Measurements from ENCODE around the gene IRAK4.

Gene IRAK4

DNA sequence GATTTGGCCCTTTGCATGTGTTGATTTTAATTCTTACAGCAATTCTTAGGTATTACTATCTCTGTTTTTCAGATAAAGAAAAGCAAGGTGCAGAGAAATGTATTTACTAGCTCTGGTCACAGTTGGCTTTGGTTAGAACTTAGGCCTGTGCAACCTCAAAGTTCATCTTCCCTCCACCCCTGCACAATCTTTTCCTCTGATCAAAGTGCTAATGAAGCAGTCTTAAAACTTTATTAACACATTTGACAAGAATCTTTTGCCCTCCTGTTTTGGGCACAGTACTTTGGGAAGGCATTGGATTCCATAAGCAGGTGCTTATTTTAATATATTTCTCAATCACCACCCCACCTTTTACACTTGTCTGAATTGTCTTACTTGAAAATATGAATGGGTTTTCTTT, 2.7 kb downstream of the IRAK4 start:
- in situ Hi-C loops (cut with HindIII; ENCODE audit: low pct_ligation_motif_present, low pct_unique_long_range_greater_than_20kb, low sequenced_read_pairs): no loop called here
- no peak for DNase-seq

DNA sequence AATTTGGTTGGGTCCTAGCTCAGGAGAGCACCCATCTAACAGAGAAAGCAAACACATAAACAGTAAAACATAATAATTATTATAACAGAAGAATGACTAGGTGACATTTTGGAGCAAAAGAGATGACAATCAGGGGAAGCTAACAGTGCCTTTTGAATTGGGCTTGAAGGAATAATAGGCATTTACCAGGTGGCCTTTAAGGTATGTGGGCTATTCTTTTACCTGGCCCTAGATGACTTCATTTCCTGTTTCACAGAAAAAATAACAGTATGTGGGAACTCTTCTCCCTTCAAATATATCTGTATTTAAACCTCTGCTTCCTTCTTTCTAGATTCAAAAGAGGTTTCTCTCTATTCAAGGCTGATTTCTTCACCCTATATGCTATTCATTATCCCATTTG, 3.8 kb downstream of the IRAK4 start:
- no peak for DNase-seq

DNA sequence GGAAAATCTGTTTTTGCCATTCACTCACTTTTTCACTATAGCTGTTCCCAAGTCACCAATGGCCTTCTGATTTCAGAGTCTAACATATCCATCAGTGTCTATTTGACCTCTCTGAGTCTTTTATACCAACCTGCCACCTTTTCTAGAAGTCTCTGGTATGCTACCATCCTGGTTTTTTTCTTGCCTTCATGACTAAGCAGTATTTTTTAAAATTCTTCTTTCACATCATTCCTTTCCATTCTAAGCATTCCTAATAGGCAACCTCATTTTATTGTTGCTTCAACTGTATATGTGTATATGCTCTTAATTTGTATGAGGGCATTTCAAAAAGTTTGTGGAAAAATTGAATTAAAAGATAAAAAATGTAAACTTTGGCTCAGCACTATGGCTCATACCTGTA, 5.0 kb downstream of the IRAK4 start:
- in situ Hi-C loops (cut with HindIII; ENCODE audit: low pct_ligation_motif_present, low pct_unique_long_range_greater_than_20kb, low sequenced_read_pairs): no loop called here
- DNase-seq: no peak

More for the DNA sequence above, 3.8 kb downstream of the IRAK4 start:
- in situ Hi-C loops (cut with HindIII; ENCODE audit: low pct_ligation_motif_present, low pct_unique_long_range_greater_than_20kb, low sequenced_read_pairs): no loop called here

GRCh38 chr12:43764528-43764927, 5.8 kb downstream of the IRAK4 start:
- no peak for DNase-seq
- in situ Hi-C loops (cut with HindIII; ENCODE audit: low pct_ligation_motif_present, low pct_unique_long_range_greater_than_20kb, low sequenced_read_pairs): no loop called here

- in situ Hi-C loops (cut with HindIII; ENCODE audit: low pct_ligation_motif_present, low pct_unique_long_range_greater_than_20kb, low sequenced_read_pairs): no loop called here
- DNase-seq: no peak
Measured at GRCh38 chr12:43766291-43766690, 7.5 kb downstream of the IRAK4 start.

DNA sequence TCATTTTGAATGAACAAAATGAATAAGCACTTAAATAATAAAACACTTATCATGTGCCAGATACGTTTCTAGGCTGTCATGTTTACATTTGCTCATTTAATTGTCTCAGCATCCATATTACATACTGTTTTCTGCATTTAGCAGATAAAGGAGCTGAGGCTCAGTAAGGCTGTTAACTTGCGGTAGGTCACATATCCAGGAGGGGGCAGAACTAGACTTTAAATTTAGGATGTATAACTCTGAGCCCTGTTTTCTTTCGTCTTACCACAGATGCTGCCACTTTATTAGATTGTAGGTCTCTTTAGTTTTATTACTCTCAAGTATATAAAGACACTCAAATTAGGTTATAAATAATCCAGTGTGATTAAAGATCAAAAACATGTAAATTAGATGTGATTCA, 17.7 kb downstream of the IRAK4 start:
- in situ Hi-C loops (cut with HindIII; ENCODE audit: low pct_ligation_motif_present, low pct_unique_long_range_greater_than_20kb, low sequenced_read_pairs): loop anchor here (10.0 kb wide), 1 partner anchor 108 kb away; no protein-coding TSS in a partner anchor
- DNase-seq: peak; percentile 62

DNA sequence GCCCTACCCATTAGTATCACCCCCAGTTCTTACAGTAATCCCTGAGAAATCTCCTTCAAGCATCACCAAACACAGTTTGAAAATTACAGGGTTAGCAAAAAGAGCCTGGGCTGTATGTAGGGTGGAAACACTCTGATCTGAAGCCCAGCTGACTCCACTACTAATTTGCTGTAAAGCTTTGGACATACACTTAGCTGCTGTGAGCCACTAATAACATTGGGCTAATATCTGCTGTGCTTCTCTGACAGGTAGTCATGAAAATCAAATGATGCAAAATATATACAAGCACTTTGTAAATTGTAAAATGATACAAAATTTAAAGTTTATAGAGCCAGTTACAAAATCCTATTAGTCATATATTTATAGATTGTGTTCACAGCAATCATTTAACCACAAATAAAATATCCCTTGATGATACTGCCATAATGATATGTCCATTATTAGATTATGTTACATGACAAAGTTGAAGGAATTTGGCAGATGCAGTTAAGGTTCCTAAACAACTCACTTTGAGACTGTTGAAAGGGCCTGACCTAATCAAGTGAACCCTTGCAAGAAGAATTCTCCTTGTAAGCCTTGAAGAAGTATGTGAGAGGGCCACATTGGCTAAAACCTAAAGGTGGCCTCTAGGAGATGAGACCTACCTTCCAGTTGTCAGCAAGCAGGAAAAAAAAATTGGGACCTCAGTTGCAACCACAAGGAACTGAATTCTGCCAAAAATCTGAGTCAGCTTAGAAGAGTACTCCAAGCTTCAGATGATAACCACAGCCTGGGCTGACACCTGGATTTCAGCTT, 28.3 kb downstream of the IRAK4 start:
- DNase-seq: no peak
- in situ Hi-C loops (cut with HindIII; ENCODE audit: low pct_ligation_motif_present, low pct_unique_long_range_greater_than_20kb, low sequenced_read_pairs): no loop called here

- DNase-seq: no peak
- in situ Hi-C loops (cut with HindIII; ENCODE audit: low pct_ligation_motif_present, low pct_unique_long_range_greater_than_20kb, low sequenced_read_pairs): no loop called here
Measured at GRCh38 chr12:43789941-43790340, 31.2 kb downstream of the IRAK4 start.

- in situ Hi-C loops (cut with HindIII; ENCODE audit: low pct_ligation_motif_present, low pct_unique_long_range_greater_than_20kb, low sequenced_read_pairs): no loop called here
- no peak for DNase-seq
Measured at GRCh38 chr12:43795716-43796280, 37.0 kb downstream of the IRAK4 start.

DNA sequence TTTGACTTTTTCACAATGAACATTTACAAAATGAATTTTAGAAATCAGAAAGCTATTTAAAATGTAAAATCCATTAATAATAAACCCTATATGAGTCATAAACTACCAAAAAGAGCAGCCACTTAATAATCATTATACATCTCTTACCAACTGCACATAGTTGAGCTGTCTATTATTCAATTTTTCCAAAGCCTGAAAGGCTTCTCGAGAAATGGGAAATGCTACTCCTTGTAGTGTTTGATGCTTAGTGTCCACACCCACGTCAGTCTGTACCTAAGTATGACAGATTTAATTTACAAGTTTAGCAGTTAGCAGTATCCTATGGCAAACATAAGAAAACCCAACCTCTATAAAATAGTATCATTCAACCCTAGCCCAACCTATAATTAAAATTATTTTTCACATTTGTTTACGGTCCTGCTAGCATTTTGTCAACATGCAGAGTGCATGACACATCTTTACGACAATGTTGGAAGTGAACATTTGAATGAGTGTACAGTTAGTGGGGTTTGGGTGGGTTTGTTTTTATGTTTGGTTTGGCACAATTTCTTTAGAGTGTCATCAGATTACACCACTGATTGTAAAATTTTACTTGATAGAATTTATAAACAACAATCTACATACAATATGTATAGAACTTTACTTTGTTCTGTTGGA, 38.9 kb downstream of the IRAK4 start:
- in situ Hi-C loops (cut with HindIII; ENCODE audit: low pct_ligation_motif_present, low pct_unique_long_range_greater_than_20kb, low sequenced_read_pairs): no loop called here
- DNase-seq: no peak

DNA sequence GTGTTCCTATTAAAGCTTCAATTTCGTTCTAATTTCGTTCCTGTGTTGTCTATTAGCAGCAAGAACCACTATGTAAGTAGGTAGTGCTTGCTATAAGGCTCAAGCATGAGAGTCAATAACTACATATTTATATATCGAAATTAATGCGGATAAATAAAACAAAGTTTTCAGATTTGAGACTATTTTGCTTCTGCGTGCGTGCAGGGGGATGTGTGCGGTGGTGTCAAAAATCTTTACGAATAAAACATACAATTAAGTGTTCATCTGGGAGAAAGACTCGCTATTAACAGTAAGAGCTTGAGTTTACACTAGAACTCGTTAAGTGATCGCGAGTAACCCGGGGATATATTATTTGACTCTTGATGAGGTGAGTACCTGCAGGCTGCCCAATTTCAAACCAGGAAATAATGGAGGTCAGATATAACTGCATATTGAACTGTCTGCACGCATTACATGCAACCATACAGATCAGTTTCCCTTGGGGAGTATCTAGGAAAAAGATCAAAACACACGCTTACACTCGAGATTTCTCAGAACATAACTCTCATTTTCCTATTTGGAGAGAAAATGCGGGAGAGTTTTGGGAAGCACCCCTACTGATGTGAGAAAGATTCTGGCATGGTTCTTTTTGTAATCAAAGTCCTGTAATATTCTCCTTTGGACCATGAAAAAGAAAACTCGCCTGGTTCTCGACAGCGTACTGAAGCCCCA, 46.6 kb downstream of the IRAK4 start:
- in situ Hi-C loops (cut with HindIII; ENCODE audit: low pct_ligation_motif_present, low pct_unique_long_range_greater_than_20kb, low sequenced_read_pairs): no loop called here
- peak; percentile 37 for DNase-seq

DNA sequence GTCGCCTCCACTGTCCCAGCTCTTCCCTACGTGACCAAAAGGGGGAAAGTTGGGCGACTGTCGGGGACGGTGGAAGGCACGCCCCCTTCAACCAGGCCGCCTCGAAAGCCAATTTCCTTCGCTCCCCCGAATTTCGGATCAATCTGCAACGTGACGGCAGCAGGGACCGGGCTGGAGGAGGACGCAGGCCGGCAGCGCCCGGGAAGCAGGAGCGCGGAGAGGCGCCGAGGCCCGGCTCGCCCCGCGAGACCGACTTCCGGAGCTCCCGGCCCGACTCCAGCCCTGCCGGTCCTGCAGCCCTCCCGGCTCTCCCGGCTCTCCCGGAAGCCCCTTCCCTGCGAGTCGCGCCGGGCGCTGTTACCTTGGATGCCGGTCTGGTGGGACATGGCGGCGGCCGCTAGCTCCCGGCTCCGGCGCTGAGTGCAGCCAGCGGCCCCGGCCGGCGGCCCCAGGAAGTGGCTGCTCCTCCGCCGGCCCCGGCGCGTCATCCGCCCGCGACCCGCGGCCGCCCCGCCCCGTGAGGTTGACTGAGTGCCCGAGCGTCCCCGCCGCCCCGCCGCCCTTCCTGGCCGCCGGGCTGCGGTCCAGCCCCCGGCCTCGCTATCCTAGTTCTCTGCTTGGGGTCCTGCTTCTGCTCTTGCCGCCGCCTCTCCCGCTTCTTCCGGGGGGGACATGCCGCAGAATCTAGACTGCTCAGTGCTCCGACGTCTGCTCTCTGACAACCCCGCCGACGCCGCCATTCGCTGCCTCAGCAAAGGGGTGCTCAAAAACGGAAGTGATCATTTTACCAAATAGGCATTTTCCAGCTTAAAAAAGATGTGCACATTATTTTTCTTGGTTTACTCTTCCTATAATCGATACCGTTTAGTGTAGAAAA, 47.3 kb downstream of the IRAK4 start, which contains the start of gene TWF1:
TSS of gene TWF1 (minus strand) at position 458 of the 877 bp plus-strand sequence. CDS start at position 386, 72 bp downstream.
- in situ Hi-C loops (cut with HindIII; ENCODE audit: low pct_ligation_motif_present, low pct_unique_long_range_greater_than_20kb, low sequenced_read_pairs): no loop called here
- peak; percentile 91 for DNase-seq

DNA sequence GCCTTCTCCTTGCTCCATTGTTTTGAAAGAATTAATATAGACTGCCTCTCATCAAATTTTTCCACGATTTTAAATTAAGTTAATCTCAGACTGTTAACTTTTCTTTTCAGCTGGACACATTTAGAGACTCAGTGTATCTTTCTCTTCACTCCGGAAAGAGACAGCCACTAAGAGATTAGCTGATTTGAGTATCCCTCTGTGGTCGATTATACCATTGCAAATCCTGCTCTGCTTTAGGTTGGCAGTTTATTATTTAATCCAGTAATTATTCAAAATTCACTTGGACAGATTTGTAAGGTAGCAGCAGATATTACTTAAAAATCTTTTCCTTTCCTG, 48.0 kb downstream of the IRAK4 start:
- peak; percentile 20 for DNase-seq
- in situ Hi-C loops (cut with HindIII; ENCODE audit: low pct_ligation_motif_present, low pct_unique_long_range_greater_than_20kb, low sequenced_read_pairs): no loop called here

GRCh38 chr12:43807386-43807785, 48.6 kb downstream of the IRAK4 start:
- no peak for DNase-seq
- in situ Hi-C loops (cut with HindIII; ENCODE audit: low pct_ligation_motif_present, low pct_unique_long_range_greater_than_20kb, low sequenced_read_pairs): no loop called here

DNA sequence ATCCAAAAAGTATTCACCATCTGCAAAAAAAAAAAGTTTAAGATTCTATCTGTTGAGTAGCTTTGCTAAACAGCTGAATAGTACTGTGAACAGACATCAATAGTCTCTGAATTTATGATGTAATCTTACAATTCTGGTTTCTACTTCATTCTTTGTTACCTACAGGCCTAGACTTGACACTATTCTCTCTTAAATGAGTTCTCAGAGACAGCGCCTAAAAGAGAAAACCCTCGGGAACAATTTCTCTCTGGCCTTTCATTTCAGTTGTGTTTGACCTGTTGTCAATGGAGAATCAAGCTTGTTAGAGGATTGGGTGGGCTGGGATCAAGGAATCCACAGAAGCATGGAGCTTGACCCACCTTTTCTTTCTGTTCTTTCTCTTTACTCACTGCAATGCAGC, 53.3 kb downstream of the IRAK4 start:
- no peak for DNase-seq
- in situ Hi-C loops (cut with HindIII; ENCODE audit: low pct_ligation_motif_present, low pct_unique_long_range_greater_than_20kb, low sequenced_read_pairs): no loop called here

DNA sequence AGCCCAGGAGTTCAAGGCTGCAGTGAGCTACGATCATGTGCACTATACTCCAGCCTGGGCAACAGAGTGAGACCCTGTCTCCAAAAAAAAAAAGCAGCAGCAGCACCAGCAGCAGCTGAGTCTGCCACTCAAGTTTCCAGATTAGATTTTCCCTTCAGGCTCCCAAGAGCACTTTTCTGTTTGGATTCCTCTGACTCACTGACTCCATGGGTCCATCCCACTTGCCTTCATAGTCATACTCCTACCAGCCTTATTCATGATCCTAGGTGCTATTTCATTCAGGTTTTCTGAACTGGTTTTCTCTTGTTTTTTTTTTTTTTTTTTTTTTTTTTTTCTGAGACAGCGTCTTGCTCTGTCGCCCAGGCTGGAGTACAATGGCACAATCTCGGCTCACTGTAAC, 54.2 kb downstream of the IRAK4 start:
- in situ Hi-C loops (cut with HindIII; ENCODE audit: low pct_ligation_motif_present, low pct_unique_long_range_greater_than_20kb, low sequenced_read_pairs): no loop called here
- DNase-seq: no peak

- in situ Hi-C loops (cut with HindIII; ENCODE audit: low pct_ligation_motif_present, low pct_unique_long_range_greater_than_20kb, low sequenced_read_pairs): no loop called here
- DNase-seq: no peak
Measured at GRCh38 chr12:43815416-43815815, 56.7 kb downstream of the IRAK4 start.

DNA sequence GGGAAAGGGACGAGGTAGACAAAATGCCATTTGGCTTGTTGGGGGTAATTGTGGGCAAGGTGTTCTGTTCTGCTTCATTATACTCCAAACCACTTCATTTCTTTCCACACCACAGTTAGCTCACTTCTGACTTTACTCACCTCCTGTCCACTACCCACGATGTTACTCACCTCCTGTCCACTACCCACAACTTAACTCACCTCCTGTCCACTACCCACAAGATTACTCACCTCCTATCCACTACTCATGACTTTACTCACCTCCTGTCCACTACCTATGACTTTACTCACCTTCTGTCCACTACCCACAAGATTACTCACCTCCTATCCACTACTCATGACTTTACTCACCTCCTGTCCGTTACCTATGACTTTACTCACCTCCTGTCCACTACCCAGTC, 57.4 kb downstream of the IRAK4 start:
- DNase-seq: no peak
- in situ Hi-C loops (cut with HindIII; ENCODE audit: low pct_ligation_motif_present, low pct_unique_long_range_greater_than_20kb, low sequenced_read_pairs): no loop called here

Measured in ACHN (cell line).